Psoas muscle (tissue), 8 donors: ENCODE measurements around the gene FAM163B. TPM values are rescaled to one million over a fixed set of nuclear protein-coding genes. Genes with fewer than 3 reads are reported as not detected.
"Not testable (repeated sequence)": the region's sequence is repeated elsewhere in the genome, so short reads cannot be mapped to it uniquely, and the experiment has no call there.

Source experiments
- ATAC-seq, 4 donors: fragments of 200-7000 bp; cut with Tn5 transposase; one replicate each; pipeline ENCODE4 v1.9.1; 2020; ENCODE audit warnings: moderate library complexity in 3 of 4, mild to moderate bottlenecking in 2 of 4
- DNase-seq, 2 donors: peaks; one replicate each; pipeline ENCODE4 v3.0.0-alpha.2; 2020
- H3K27ac ChIP-seq: fragments of 200-600 bp; one replicate; pipeline ENCODE4 v1.8.0; 2022
- H3K27me3 ChIP-seq, 3 donors: fragments of 200-600 bp in 1 of 3; one replicate each; pipeline versions ENCODE4 v1.6.1 to v1.8.0; 2013 to 2022; ENCODE audit warnings: low read length in 2 of 3, mild to moderate bottlenecking in 2 of 3, moderate library complexity in 1 of 3; ENCODE audit not compliant: insufficient read depth in 3 of 3
- H3K36me3 ChIP-seq, 2 donors: fragments of 200-600 bp in 1 of 2; one replicate each; pipeline versions ENCODE4 v1.6.1 to v1.8.0; 2013 to 2022; ENCODE audit warnings: low read depth in 1 of 2, mild to moderate bottlenecking in 1 of 2, moderate library complexity in 1 of 2; ENCODE audit not compliant: insufficient read depth in 1 of 2
- H3K4me1 ChIP-seq: fragments of 200-600 bp; one replicate; pipeline ENCODE4 v1.8.0; 2022
- H3K4me3 ChIP-seq: fragments of 200-600 bp; one replicate; pipeline ENCODE4 v1.8.0; 2022; ENCODE audit warnings: mild to moderate bottlenecking
- H3K9me3 ChIP-seq: fragments of 200-600 bp; one replicate; pipeline ENCODE4 v1.8.0; 2022
- WGBS, 3 donors: extraction: QIAGEN DNeasy Blood & Tissue Kit; methylation state at CpG; one replicate each; pipeline versions ENCODE4 v1.1.6 to v1.1.7; 2013; 5-methylcytosine and 5-hydroxymethylcytosine counted together
- intact Hi-C, 2 donors: fragments of 100-400 bp; cut with DNase I; formaldehyde crosslinking; loops; one replicate each; pipeline versions ENCODE4 v1.11.0 to v1.14.2; 2022
- polyA plus RNA-seq, 3 donors: library from polyadenylated mRNA; stranded (reverse); fragments of 200-250 nt; gene quantifications; one replicate each; pipeline ENCODE4 v1.2.3, GENCODE V29; 2013
- total RNA-seq, 4 donors: library from RNA; stranded (reverse); fragmentation: NEBNext Ultra II Directional in 2 of 4; extraction: Animal tissue kit (Norgen Biotek cat#: 25700) in 2 of 4; gene quantifications; one replicate each; pipeline versions ENCODE4 v1.2.1 to v1.2.4, GENCODE V29; 2021 to 2023
- TF ChIP-seq, protein P1 (sequence below): fragments of 200-600 bp; IDR thresholded peaks from one replicate; pipeline ENCODE4 v1.8.0; 2022; ENCODE audit warnings: antibody characterized with exemption
- donor health status: healthy with polysubstance abuse.
- donor health status: DM: no; HTN: no; CAD: no; lungs with moderate emphysema.
- donor health status: Bipolar disorder and iron deficiency.
- donor health status: healthy.
- donor health status: DM: yes; HTN: yes; CAD: no.
- donor health status: DM: no; HTN: no; CAD: no.
- donor health status: DM: no; HTN: no; CAD: no.
- donor health status: DM: yes; HTN: yes; CAD: no.

Gene FAM163B
- total and polyA plus RNA-seq, 7 donors = not detected

DNA sequence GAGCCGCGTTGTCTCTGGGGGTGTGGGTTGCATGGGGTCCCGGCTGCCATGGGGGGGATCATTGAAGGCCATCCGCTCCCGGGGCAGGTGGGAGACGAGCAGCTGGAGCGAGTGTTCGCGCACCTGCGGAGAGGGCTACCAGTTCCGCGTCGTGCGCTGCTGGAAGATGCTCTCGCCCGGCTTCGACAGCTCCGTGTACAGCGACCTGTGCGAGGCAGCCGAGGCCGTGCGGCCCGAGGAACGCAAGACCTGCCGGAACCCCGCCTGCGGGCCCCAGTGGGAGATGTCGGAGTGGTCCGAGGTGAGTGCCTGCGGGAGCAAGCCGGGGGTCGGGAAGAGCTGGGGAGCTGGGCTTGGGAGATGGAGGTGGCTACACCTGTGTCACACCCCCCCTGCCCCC lies 41.0 kb downstream of the FAM163B start:
- no peak for ATAC-seq
- Histone ChIP-seq H3K27ac (no peak overlapping the region), H3K27me3 (peaks cover 0 to 45% (median 6%) of the 10 kb centered on the region in 3 donors), H3K36me3 (no peaks in the 10 kb centered on the region), H3K4me3 (no peak overlapping the region), H3K4me1 (no peaks in the 10 kb centered on the region), H3K9me3 (no peaks in the 10 kb centered on the region)
- DNase-seq = no peak
- 94 to 96% (median 95%) methylated on average over 30 to 33 of the region's 33 CpGs for WGBS, 3 donors
- TF ChIP-seq, protein P1, sequence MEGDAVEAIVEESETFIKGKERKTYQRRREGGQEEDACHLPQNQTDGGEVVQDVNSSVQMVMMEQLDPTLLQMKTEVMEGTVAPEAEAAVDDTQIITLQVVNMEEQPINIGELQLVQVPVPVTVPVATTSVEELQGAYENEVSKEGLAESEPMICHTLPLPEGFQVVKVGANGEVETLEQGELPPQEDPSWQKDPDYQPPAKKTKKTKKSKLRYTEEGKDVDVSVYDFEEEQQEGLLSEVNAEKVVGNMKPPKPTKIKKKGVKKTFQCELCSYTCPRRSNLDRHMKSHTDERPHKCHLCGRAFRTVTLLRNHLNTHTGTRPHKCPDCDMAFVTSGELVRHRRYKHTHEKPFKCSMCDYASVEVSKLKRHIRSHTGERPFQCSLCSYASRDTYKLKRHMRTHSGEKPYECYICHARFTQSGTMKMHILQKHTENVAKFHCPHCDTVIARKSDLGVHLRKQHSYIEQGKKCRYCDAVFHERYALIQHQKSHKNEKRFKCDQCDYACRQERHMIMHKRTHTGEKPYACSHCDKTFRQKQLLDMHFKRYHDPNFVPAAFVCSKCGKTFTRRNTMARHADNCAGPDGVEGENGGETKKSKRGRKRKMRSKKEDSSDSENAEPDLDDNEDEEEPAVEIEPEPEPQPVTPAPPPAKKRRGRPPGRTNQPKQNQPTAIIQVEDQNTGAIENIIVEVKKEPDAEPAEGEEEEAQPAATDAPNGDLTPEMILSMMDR = no peak
- intact Hi-C loops = no loop called here

DNA sequence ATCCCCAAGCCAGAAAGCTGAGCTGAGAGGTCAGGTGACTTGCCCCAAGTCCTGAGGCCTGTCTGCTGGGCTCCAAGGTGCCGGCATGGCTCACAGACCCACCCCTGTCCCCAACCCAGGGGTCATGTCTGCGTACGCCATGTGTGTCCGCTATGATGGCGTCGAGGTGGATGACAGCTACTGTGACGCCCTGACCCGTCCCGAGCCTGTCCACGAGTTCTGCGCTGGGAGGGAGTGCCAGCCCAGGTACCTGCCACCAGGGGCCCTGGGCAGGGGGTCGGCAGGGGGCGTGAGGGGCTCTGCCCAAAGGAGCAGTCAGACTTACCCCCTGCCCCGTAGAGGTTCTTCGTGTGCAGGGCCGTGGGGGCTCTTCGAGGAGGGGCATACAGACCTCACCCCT lies 42.4 kb downstream of the FAM163B start:
- no peaks in the 10 kb centered on the region for H3K9me3 ChIP-seq
- intact Hi-C loops = no loop called here
- H3K27me3 ChIP-seq = peaks cover 0 to 35% (median 5%) of the 10 kb centered on the region in 3 donors
- DNase-seq = no peak
- WGBS, 3 donors = 93 to 95% (median 95%) methylated on average over 17 of the region's 17 CpGs
- H3K36me3 ChIP-seq = no peaks in the 10 kb centered on the region
- H3K27ac ChIP-seq = no peak overlapping the region
- ATAC-seq = no peak
- TF ChIP-seq, protein P1 = no peak
- no peaks in the 10 kb centered on the region for H3K4me1 ChIP-seq
- H3K4me3 ChIP-seq = no peak overlapping the region

DNA sequence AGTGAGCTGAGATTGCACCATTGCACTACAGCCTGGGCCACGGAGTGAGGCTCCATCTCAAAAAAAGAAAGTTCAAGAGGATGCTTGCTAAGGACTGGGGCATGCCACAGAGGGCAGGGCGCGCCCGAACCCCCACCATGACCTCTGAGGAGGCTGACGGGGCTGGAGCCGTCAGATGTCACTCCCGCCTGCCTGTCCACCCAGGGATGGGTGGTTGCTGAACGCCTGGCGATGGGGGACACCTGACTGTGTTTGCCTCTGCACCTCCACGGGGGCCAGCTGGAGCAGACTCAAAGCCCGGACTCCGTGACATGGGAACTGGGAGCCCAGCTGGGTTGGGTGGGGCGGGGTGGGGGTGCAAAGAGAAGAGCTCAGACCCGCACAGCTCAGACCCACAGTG lies 42.8 kb downstream of the FAM163B start:
- ATAC-seq (no peak), DNase-seq (no peak)
- Histone ChIP-seq H3K9me3 (no peaks in the 10 kb centered on the region), H3K4me1 (no peaks in the 10 kb centered on the region), H3K27ac (no peak overlapping the region), H3K36me3 (no peaks in the 10 kb centered on the region), H3K4me3 (no peak overlapping the region), H3K27me3 (peaks cover 0 to 34% (median 5%) of the 10 kb centered on the region in 3 donors)
- intact Hi-C loops = no loop called here
- WGBS, 3 donors = 88 to 94% (median 91%) methylated on average over 14 of the region's 14 CpGs
- TF ChIP-seq, protein P1 = no peak

DNA sequence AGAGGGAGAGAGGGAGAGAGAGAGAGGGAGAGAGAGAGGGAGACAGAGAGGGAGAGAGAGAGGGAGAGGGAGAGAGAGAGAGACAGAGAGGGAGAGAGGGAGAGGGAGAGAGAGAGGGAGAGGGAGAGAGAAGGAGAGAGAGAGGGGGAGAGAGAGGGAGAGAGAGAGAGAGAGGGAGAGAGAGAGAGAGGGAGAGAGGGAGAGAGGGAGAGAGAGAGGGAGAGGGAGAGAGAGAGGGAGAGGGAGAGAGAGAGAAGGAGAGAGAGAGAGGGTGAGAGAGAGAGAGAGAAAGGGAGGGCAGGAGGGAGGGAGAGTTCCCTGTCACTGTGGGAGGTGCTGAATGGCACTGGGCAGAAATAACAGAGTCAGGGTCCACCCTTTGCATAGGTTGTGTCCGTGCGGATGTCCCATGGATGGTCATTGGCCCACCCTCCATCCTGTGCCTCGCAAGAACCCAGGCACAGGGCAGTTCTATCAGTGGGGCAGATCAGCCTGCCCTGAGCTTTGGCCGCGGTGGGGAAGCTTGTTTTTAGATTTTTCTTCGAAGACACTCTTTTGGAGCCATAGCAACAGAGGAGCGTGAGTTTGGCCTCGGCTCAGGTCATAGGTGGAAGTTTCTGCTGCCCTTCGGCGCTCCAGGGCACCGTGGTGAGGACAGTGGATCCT lies 44.6 kb downstream of the FAM163B start:
- WGBS, 3 donors = 77 to 85% (median 82%) methylated on average over 11 of the region's 11 CpGs
- ATAC-seq (no peak), DNase-seq (no peak)

DNA sequence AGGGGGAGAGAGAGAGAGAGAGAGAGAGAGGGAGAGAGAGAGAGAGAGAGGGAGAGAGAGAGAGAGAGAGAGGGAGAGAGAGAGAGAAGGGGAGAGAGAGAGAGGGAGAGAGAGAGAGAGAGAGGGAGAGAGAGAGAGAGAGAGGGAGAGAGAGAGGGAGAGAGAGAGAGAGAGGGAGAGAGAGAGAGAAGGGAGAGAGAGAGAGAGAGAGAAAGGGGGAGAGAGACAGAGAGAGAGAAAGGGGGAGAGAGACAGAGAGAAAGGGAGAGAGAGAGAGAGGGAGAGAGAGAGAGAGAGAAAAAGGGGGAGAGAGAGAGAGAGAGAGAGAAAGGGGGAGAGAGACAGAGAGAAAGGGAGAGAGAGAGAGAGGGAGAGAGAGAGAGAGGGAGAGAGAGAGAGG lies 45.4 kb downstream of the FAM163B start:
- peaks cover 0 to 30% (median 3%) of the 10 kb centered on the region in 3 donors for H3K27me3 ChIP-seq
- ATAC-seq, intact Hi-C loops, DNase-seq, H3K4me3 ChIP-seq, H3K4me1 ChIP-seq, H3K27ac ChIP-seq, H3K9me3 ChIP-seq, H3K36me3 ChIP-seq: not testable (repeated sequence)

More for the DNA sequence above, 44.6 kb downstream of the FAM163B start:
- TF ChIP-seq, protein P1 = no peak
- peaks cover 0 to 32% (median 6%) of the 10 kb centered on the region in 3 donors for H3K27me3 ChIP-seq
- H3K9me3 ChIP-seq = no peaks in the 10 kb centered on the region
- no peak overlapping the region for H3K4me3 ChIP-seq
- H3K36me3 ChIP-seq = no peaks in the 10 kb centered on the region
- intact Hi-C loops = no loop called here
- no peak overlapping the region for H3K27ac ChIP-seq
- no peaks in the 10 kb centered on the region for H3K4me1 ChIP-seq
